ENCODE results near the gene TMEM198.

TMEM198 gene

DNA sequence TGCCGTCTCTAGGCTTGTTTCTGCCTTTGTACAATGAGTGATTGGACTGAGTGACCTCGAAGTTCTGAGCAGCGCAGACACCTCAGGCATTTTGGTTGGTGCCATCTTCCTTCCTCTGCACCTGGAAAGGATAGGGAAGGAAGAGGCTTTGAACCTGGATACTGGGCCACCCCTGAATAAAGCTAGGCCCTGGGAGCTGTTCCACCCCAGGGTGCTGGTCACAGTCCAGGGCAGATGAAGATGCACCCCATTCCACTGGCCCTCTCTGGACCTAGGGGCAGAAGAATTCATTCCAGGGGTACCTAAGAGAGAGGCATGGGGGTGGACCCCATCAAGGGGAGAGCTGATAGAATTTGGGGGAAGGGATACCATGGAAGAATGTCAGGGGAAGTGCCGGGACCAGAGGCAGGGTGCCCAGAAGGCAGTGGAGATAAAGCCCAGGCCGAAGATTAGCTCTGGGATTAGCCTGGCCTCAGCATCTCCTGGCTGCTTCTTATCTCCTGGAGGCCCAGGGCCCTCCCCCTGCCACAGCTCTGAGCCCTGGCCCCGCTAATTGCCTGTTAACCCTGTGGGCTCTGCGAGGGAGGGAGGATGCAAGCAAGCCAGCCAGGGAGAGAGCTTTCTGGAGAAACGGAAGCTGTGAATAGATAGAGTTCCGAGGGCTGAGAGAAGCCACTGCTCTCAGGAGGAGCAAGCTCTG is 18.1 kb upstream of the TMEM198 start:
- DNase-seq (ENCODE audit: low read depth) = no peak

- DNase-seq (ENCODE audit: low read depth) = no peak
Measured at GRCh38 chr2:219526320-219527075, 17.3 kb upstream of the TMEM198 start.

GRCh38 chr2:219527076-219527394 is 16.8 kb upstream of the TMEM198 start:
- DNase-seq (ENCODE audit: low read depth) = no peak

- no peak for DNase-seq (ENCODE audit: low read depth)
Measured at GRCh38 chr2:219527472-219527871, 16.4 kb upstream of the TMEM198 start.

DNA sequence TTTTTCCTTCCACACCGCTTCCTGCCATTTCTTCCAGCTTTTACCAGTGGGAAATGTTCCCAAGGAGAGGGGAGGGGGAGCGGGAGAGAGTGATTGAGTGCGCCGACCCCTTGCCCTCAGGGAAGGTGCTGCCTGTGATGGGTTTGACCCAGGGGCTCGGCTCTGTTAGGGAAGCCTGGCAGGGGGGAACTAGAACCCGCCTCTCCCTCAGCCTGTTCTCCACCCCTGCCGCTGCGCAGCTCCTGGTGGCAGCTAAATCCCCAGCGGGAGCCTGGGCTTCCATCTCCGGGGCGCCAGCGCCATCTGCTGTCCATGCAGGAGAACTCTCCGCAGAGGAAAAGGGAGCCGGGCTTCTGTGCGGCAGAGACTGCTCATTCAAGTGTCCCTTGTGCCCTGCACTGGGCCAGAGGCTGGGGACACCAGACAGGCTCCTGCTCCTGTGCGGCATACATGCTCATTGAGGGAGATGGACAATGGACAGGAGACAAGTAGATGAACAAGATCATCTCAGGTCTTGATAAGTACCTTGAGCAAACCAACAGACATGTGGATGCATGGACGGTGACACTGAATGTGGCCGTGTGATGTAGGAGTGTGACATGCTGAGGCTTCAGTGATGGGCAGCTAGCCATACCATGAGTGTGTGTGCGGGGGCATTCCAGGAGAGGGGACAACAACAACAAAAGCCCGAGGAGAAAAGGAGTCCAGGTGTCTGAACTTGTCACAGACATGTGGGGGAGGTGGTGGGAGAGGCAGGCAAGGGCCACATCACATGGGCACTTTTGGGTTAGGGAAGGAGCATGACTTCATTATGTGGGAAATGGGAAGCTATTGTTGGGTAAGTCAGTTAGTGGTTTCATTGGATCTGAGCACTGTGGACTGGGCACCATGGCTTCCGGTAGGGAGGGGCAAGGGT is 13.5 kb upstream of the TMEM198 start:
- peak; percentile 89 for DNase-seq (ENCODE audit: low read depth)

GRCh38 chr2:219531639-219532377 is 12.0 kb upstream of the TMEM198 start:
- no peak for DNase-seq (ENCODE audit: low read depth)

DNA sequence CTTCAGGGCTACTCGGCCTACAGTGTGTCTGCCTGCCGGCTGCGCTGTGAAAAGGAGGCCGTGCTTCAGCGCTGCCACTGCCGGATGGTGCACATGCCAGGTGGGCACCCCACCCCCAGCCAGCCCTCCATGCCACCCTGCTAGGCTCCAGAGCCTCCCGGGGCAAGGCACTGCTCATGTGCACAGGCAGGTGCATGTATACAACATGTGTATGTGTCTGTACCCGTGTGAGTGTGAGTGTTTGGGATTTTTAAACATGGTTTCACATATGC is 11.5 kb upstream of the TMEM198 start:
- DNase-seq (ENCODE audit: low read depth) = no peak

GRCh38 chr2:219533930-219534661 is 9.7 kb upstream of the TMEM198 start:
- no peak for DNase-seq (ENCODE audit: low read depth)

GRCh38 chr2:219536425-219536824 is 7.4 kb upstream of the TMEM198 start:
- no peak for DNase-seq (ENCODE audit: low read depth)

GRCh38 chr2:219536967-219537366 is 6.9 kb upstream of the TMEM198 start:
- no peak for DNase-seq (ENCODE audit: low read depth)

GRCh38 chr2:219537657-219538488 is 6.0 kb upstream of the TMEM198 start:
- no peak for DNase-seq (ENCODE audit: low read depth)

DNA sequence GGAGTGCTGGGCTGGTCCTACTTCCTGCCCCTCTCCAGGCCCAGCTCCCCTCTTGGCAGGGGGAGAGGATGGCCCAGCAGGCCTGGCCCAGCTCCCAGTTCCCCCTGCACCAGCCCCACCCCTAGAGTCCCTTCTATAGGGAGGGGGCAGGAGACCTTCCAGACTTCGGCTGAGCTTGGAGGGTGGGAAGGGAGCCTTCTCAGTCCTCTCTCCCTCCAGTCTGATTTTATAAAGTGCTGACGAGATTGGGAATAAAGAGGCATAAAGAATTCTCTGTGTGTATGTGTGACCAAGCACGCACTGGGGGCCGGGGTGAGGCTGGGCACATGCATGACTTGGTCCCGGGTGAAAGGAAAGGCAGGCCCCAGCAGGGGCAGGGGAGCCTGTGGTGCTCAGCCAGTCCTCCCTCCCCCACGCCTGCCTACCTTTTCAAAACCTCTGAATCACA is 5.3 kb upstream of the TMEM198 start:
- DNase-seq (ENCODE audit: low read depth) = no peak

- no peak for DNase-seq (ENCODE audit: low read depth)
Measured at GRCh38 chr2:219538956-219539788, 4.7 kb upstream of the TMEM198 start.

GRCh38 chr2:219539926-219540678 is 3.7 kb upstream of the TMEM198 start:
- no peak for DNase-seq (ENCODE audit: low read depth)

GRCh38 chr2:219540784-219541504 is 2.9 kb upstream of the TMEM198 start:
- no peak for DNase-seq (ENCODE audit: low read depth)

DNA sequence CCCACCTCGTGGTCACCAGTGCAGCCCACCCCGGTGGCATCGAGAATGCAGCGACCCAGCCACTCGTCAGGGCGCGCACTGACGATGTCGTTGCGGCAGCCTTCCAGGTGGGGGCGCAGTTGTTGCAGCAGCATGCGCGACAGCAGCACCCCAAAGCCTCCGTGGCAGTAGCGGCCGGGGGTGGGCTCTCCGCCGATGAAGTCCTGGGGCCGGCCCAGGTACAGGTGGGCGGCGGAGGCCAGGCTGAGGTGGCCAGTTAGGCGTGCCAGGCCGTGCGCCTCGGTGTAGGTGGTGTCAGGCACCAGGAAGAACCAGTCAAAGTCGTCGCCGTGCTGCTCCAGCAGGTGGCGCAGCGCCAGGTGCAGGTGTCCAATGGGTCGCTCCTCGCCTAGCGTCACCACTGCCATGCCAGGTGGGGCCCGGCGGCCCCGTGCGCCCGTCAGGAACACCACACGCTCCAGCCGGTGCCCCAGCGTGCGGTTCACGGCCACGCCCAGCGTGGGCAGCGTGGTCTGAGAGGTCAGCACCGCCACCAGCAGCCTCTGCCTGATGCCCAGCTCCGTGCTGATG is 2.1 kb upstream of the TMEM198 start:
- DNase-seq (ENCODE audit: low read depth) = peak; percentile 80

GRCh38 chr2:219542931-219543595 is 765 bp upstream of the TMEM198 start:
- DNase-seq (ENCODE audit: low read depth) = no peak
